ENCODE measurements around the gene SMIM14.
"Not testable (repeated sequence)": the region's sequence is repeated elsewhere in the genome, so short reads cannot be mapped to it uniquely, and the experiment has no call there.

The SMIM14 gene

GRCh38 chr4:39510348-39510929 lies 128.2 kb downstream of the SMIM14 start:
- H3K27me3 ChIP-seq: no peaks in the 10 kb centered on the region
- H3K36me3 ChIP-seq: peaks cover 29% of the 10 kb centered on the region
- no peak overlapping the region for H3K4me3 ChIP-seq (ENCODE audit: low read depth in 1 of 2, low read length in 1 of 2)
- no peak overlapping the region for H3K27ac ChIP-seq
- TF ChIP-seq CTCF (IDR thresholded peaks at IDR 0.05): no peak
- no peaks in the 10 kb centered on the region for H3K9me3 ChIP-seq
- no peaks in the 10 kb centered on the region for H3K4me1 ChIP-seq (ENCODE audit: control insufficient read depth in 1 of 2, insufficient read depth in 1 of 2, low read depth in 1 of 2, low read length in 1 of 2)

- no peaks in the 10 kb centered on the region for H3K9me3 ChIP-seq
- H3K36me3 ChIP-seq: peaks cover 51% of the 10 kb centered on the region
- no peak overlapping the region for H3K27ac ChIP-seq
- TF ChIP-seq CTCF (IDR thresholded peaks at IDR 0.05): no peak
- no peaks in the 10 kb centered on the region for H3K27me3 ChIP-seq
- no peaks in the 10 kb centered on the region for H3K4me1 ChIP-seq (ENCODE audit: control insufficient read depth in 1 of 2, insufficient read depth in 1 of 2, low read depth in 1 of 2, low read length in 1 of 2)
- no peak overlapping the region for H3K4me3 ChIP-seq (ENCODE audit: low read depth in 1 of 2, low read length in 1 of 2)
Observed at GRCh38 chr4:39505581-39505980, 133.1 kb downstream of the SMIM14 start.

GRCh38 chr4:39504538-39504937 lies 134.1 kb downstream of the SMIM14 start:
- Histone ChIP-seq H3K4me3 (ENCODE audit: low read depth in 1 of 2, low read length in 1 of 2) (no peak overlapping the region), H3K4me1 (ENCODE audit: control insufficient read depth in 1 of 2, insufficient read depth in 1 of 2, low read depth in 1 of 2, low read length in 1 of 2) (no peaks in the 10 kb centered on the region), H3K36me3 (peaks cover 43% of the 10 kb centered on the region), H3K27me3 (no peaks in the 10 kb centered on the region), H3K27ac (no peak overlapping the region), H3K9me3 (no peaks in the 10 kb centered on the region)
- TF ChIP-seq CTCF (IDR thresholded peaks at IDR 0.05): no peak

GRCh38 chr4:39502664-39503035 lies 136.0 kb downstream of the SMIM14 start:
- not testable (repeated sequence) for H3K27ac ChIP-seq; H3K4me3 ChIP-seq (ENCODE audit: low read depth in 1 of 2, low read length in 1 of 2); H3K4me1 ChIP-seq (ENCODE audit: control insufficient read depth in 1 of 2, insufficient read depth in 1 of 2, low read depth in 1 of 2, low read length in 1 of 2); H3K9me3 ChIP-seq; H3K27me3 ChIP-seq
- H3K36me3 ChIP-seq: peaks cover 40% of the 10 kb centered on the region

- Histone ChIP-seq H3K4me3 (ENCODE audit: low read depth in 1 of 2, low read length in 1 of 2) (no peak overlapping the region), H3K4me1 (ENCODE audit: control insufficient read depth in 1 of 2, insufficient read depth in 1 of 2, low read depth in 1 of 2, low read length in 1 of 2) (no peaks in the 10 kb centered on the region), H3K27ac (no peak overlapping the region), H3K27me3 (no peaks in the 10 kb centered on the region), H3K36me3 (peaks cover 40% of the 10 kb centered on the region), H3K9me3 (no peaks in the 10 kb centered on the region)
- no peak for TF ChIP-seq CTCF (IDR thresholded peaks at IDR 0.05)
Observed at GRCh38 chr4:39502019-39502663, 136.5 kb downstream of the SMIM14 start.

- TF ChIP-seq CTCF (IDR thresholded peaks at IDR 0.05): no peak
- H3K4me1 ChIP-seq (ENCODE audit: control insufficient read depth in 1 of 2, insufficient read depth in 1 of 2, low read depth in 1 of 2, low read length in 1 of 2): no peaks in the 10 kb centered on the region
- no peak overlapping the region for H3K27ac ChIP-seq
- no peaks in the 10 kb centered on the region for H3K27me3 ChIP-seq
- H3K4me3 ChIP-seq (ENCODE audit: low read depth in 1 of 2, low read length in 1 of 2): no peak overlapping the region
- no peaks in the 10 kb centered on the region for H3K9me3 ChIP-seq
- peaks cover 25% of the 10 kb centered on the region for H3K36me3 ChIP-seq
Observed at GRCh38 chr4:39498727-39499020, 140.0 kb downstream of the SMIM14 start.

Measured in neutrophil (primary cell).